ENCODE measurements around the gene NTN5.
"Not testable (repeated sequence)": the region's sequence is repeated elsewhere in the genome, so short reads cannot be mapped to it uniquely, and the experiment has no call there.

NTN5 gene

GRCh38 chr19:48672994-48673393, at the start of gene NTN5:
TSS of gene NTN5 (minus strand) at chr19:48673017. CDS start at chr19:48670986, 2,031 bp downstream.
- DNase-seq (ENCODE audit: low spot score): no peak

GRCh38 chr19:48722196-48722708, 49.4 kb upstream of the NTN5 start:
- DNase-seq (ENCODE audit: low spot score): no peak

- DNase-seq (ENCODE audit: low spot score): peak; percentile 99
Measured at GRCh38 chr19:48720613-48721296, 47.9 kb upstream of the NTN5 start.

- DNase-seq (ENCODE audit: low spot score): no peak
Measured at GRCh38 chr19:48720251-48720612, 47.4 kb upstream of the NTN5 start.

- no peak for DNase-seq (ENCODE audit: low spot score)
Measured at GRCh38 chr19:48719263-48720171, 46.7 kb upstream of the NTN5 start, which contains the start of gene MAMSTR. TSS of gene MAMSTR (minus strand) at chr19:48719725. CDS start at chr19:48719031, 694 bp downstream.

GRCh38 chr19:48718711-48719231, 46.0 kb upstream of the NTN5 start:
- no peak for DNase-seq (ENCODE audit: low spot score)

GRCh38 chr19:48718106-48718505, 45.3 kb upstream of the NTN5 start:
- DNase-seq (ENCODE audit: low spot score): not testable (repeated sequence)

GRCh38 chr19:48716562-48717291, 43.9 kb upstream of the NTN5 start:
- no peak for DNase-seq (ENCODE audit: low spot score)

GRCh38 chr19:48715681-48716171, 42.9 kb upstream of the NTN5 start:
- DNase-seq (ENCODE audit: low spot score): no peak

- DNase-seq (ENCODE audit: low spot score): no peak
Measured at GRCh38 chr19:48714759-48715675, 42.2 kb upstream of the NTN5 start.

GRCh38 chr19:48713864-48714755, 41.3 kb upstream of the NTN5 start:
- peak; percentile 99 for DNase-seq (ENCODE audit: low spot score)

GRCh38 chr19:48713041-48713863, 40.4 kb upstream of the NTN5 start:
- DNase-seq (ENCODE audit: low spot score): no peak

GRCh38 chr19:48711106-48711662, 38.4 kb upstream of the NTN5 start:
- no peak for DNase-seq (ENCODE audit: low spot score)

- DNase-seq (ENCODE audit: low spot score): no peak
Measured at GRCh38 chr19:48708471-48708870, 35.7 kb upstream of the NTN5 start.

GRCh38 chr19:48705431-48705830, 32.6 kb upstream of the NTN5 start:
- DNase-seq (ENCODE audit: low spot score): no peak

GRCh38 chr19:48703316-48703715, 30.5 kb upstream of the NTN5 start:
- DNase-seq (ENCODE audit: low spot score): no peak

- no peak for DNase-seq (ENCODE audit: low spot score)
Measured at GRCh38 chr19:48702701-48703100, 29.9 kb upstream of the NTN5 start.

GRCh38 chr19:48698046-48698445, 25.2 kb upstream of the NTN5 start:
- DNase-seq (ENCODE audit: low spot score): peak; percentile 71

Measured in AG08395 (cell line).